ENCODE results near the gene RUNX1.
"Not testable (repeated sequence)": the region's sequence is repeated elsewhere in the genome, so short reads cannot be mapped to it uniquely, and the experiment has no call there.

Gene RUNX1

GRCh38 chr21:35014302-35015041 lies 34.6 kb downstream of the RUNX1 start:
- DNase-seq = no peak

DNA sequence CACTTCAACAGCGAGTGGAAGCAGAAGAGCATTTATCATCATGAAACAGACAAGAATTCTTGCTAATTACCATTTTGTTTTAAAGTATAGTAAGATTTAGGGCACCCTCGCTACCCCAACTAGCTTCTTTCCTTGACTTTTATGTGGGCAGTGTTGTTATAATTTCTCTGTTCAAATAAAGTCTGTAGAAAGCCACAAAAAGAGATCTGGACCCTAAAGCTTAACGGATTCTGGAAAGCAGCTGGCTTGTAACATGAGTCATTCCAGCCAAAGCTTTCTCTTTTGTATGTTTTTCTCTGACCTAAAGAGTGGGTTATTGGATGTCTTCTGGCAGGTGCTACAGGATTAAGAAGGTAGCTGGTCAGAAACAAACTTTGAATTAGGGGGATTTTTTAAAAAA lies 37.4 kb downstream of the RUNX1 start:
- DNase-seq = no peak

- DNase-seq = no peak
These were observed 38.7 kb downstream of the RUNX1 start for GRCh38 chr21:35010447-35010846.

DNA sequence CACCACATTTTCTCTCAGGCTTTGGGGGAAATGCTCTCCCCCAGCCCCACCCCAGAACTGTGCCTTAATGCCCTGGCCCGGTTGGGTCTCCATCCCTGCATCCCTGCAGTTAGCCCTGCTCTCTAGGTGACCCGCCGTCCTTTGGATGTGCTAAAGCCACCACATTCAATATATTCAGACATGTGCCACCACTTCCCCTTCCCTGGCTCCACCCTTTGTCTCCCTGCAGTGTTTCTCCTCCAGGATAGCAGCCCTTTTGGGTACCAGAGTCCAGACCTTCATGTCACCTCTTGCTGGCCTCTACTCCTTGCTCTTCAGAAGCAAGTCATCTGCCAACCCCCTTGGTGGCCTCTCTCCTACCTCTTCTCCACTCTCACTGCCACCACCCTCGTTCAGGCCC lies 41.8 kb downstream of the RUNX1 start:
- no peak for DNase-seq

GRCh38 chr21:35006771-35007170 lies 42.3 kb downstream of the RUNX1 start:
- DNase-seq = no peak

DNA sequence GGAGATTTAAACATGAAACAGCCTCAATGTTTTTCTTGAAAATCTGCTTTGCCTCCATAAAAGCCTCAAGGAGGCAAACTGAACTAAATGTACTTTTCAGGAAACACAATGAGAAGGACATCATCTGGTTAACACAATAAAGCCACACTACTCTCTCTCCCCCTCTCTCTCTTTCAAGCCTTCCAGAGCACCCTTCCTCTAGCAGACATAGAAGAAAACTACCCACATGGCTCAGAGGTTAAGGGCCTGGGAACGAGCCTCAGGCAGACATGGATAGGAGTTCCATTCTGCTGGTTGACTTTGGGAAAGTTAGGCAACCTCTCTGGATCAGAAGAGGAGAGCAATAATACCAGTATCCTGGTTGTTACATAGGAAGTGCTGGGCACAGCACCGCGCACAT lies 42.9 kb downstream of the RUNX1 start:
- no peak for DNase-seq

DNA sequence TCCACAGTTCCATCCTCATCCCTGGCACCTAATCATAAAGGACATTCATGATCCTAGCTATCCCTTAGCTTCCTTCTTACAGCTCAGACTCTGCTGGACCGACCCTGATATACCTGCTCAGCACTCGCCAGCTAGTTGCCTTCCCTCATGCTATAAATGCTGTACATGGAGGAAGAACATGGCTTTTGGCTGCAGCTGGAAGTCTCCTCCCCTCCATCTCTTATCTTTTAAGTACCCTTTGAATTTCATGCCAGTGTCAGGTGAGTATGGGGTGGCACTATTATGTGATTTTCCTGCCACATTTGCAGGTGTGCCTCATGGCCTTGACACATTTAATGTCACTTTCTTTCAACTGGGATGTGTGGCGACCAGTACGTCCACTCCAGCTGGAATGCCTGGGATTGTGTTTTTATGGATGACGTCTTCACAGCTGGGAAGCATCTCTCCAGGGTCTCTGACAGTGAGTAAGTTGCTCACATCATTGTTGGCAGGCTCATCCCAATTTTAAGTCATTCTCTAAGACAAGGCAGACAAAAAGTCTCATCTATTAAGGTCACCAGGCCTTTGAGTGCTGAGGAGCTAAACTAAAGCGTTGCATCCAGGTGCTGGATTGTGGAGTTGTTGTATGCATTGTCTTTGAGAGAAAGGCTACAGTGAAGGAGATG lies 43.4 kb downstream of the RUNX1 start:
- no peak for DNase-seq

- DNase-seq = no peak
These were observed 44.0 kb downstream of the RUNX1 start for GRCh38 chr21:35005077-35005476.

DNA sequence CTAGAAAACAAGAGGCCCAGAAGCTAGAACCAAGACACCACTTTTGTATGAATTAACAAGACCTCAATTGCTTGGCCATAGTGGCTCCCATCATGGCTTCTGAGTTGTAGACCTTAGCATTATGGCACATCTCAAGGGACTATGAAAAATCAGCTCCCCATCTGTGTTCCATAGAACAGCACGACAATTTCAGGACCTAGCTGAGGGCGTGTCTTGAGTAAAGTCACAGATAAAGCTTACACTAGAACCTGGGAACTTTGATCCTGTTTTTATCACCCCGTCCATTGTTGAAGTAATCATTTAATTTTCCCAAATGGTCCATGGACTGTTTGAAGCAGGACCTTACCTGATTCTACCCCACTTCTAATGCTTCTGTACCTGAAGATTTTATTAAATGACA lies 44.8 kb downstream of the RUNX1 start:
- no peak for DNase-seq

DNA sequence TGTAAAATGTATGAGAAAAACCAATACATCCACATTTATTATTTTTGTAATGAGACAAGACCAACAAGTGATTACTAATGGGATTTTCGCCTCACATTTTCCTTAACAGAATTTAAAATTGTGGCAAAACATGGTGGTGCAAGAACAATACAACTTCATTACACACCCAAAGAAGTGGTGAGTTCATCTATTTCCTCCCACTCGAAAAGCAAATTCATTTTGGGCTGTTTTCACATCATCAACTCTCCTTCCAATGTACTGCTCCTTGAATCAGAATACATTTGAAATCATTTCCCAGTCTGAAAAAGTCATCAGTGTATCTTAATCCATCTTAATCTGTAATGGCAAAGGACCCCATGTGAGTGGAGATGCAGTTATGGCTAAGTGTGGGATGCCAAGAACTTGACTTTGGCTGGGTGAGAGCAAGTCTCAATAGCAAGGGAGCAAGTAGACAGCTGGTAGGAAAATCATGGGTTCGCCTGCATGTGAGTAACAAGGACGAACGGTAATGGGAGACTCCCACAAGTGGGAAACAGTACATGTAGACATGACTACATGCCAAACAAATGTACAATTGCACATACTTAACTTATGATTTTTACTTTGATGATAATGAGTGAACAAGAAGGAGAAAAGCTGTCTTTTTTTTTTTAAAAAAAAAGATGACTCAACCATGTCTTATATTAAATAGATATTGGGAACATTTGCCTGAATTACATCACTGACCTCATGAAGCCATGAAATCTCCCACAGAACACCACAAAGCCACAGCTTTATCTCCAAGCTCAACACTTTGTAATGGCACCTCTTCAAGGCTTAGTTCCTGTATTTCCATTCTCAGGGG lies 46.0 kb downstream of the RUNX1 start:
- DNase-seq = no peak

- no peak for DNase-seq
These were observed 49.6 kb downstream of the RUNX1 start for GRCh38 chr21:34999397-34999941.

- DNase-seq = no peak
These were observed 50.9 kb downstream of the RUNX1 start for GRCh38 chr21:34998176-34998575.

GRCh38 chr21:34997294-34997693 lies 51.8 kb downstream of the RUNX1 start:
- no peak for DNase-seq

GRCh38 chr21:34996304-34997101 lies 52.6 kb downstream of the RUNX1 start:
- no peak for DNase-seq

DNA sequence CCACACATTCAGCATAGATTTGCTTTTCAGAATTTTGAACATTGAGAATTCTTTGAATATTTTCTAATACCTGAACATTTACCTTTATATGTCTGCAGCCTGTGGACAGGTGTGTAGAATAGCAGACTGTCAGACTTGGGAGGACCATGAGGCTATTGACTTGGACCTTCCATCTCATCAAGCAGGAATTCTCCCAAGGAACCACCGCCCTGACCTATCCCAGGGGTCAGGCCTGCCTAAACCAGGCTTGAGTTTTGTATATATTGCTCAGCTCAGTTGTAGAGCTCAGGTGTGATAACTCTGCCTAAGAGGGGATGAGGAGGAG lies 53.2 kb downstream of the RUNX1 start:
- no peak for DNase-seq

DNA sequence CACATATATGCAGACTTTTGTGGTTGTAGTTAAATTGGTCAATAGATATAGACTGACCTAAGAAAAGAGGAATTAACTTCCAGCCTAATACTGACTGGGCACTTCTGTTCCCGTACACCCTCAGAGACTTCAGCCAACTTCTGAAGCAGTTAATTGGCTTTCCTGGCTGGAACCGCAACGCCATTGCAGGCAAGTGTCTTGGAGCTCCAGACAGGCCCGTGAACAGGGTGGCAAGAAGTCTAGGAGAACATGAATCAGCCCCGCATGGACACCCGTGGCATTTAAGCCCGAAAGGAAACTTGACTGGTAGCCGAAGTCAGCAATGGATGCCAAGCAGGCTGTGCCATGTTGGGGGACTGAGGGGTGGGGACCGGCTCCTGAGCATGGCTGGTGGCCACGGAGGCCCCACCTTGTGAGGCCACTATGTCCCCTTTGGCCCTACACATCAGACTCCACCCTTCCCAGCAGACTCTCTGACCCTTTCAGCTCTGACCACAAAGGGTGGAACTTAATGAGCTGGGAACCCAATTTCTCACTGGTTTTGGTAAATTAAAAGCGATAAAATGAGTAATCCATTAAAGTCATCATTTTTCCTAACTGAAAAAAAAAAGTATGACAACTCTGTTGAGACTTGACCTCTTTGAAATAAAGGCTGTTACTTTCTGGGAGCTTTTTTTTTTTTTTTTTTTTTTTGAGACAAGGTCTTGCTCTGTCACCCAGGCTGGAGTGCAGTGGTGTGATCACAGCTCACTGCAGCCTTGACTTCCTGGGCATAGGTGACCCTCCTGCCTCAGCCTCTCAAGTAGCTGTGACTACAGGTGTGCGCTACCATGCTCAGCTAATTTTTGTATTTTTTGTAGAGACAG lies 54.1 kb downstream of the RUNX1 start:
- no peak for DNase-seq

DNA sequence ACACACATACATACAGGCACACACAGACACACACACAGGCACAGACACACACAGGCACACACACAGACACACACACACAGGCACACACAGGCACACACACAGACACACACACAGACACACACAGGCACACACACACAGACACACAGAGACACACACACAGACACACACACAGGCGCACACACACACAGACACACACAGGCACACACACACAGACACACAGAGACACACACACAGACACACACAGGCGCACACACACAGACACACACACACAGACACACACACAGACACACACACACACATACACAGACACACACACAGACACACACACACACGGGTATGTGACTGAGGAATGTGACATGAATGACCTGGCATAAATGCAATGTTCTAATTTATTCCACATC lies 55.6 kb downstream of the RUNX1 start:
- not testable (repeated sequence) for DNase-seq

GRCh38 chr21:34992736-34993398 lies 56.2 kb downstream of the RUNX1 start:
- DNase-seq = peak; percentile 20

- no peak for DNase-seq
These were observed 56.9 kb downstream of the RUNX1 start for GRCh38 chr21:34992180-34992579.

- DNase-seq = no peak
These were observed 57.6 kb downstream of the RUNX1 start for GRCh38 chr21:34991366-34991957.

GRCh38 chr21:34990842-34991241 lies 58.3 kb downstream of the RUNX1 start:
- DNase-seq = no peak
